GM23338 (cell line): ENCODE results near the gene MUL1. TPM values are rescaled to one million over a fixed set of nuclear protein-coding genes. Genes with fewer than 3 reads are reported as not detected.

Source experiments
- CREB1 ChIP-seq: fragments of 250-450 bp; sonication (Bioruptor Pico); IDR thresholded peaks from 2 replicates; pipeline ENCODE4 v1.5.0; 2020; ENCODE audit warnings: low read depth, mild to moderate bottlenecking, moderate library complexity
- EZH2 ChIP-seq: fragments of 200-600 bp; sonication (generic); IDR thresholded peaks from one replicate; pipeline ENCODE4 v1.8.0; 2017; ENCODE audit warnings: antibody characterized with exemption, mild to moderate bottlenecking, low read depth; ENCODE audit not compliant: unreplicated experiment
- JUNB ChIP-seq: IDR thresholded peaks from one replicate; pipeline ENCODE4 v1.6.1; 2016; ENCODE audit warnings: antibody characterized with exemption; ENCODE audit not compliant: unreplicated experiment
- NANOG ChIP-seq: IDR thresholded peaks from 2 replicates; pipeline ENCODE4 v1.6.1; 2016; ENCODE audit warnings: antibody characterized with exemption, borderline replicate concordance
- STAT1 ChIP-seq: IDR thresholded peaks from one replicate; pipeline ENCODE4 v1.6.1; 2016; ENCODE audit warnings: antibody characterized with exemption; ENCODE audit not compliant: unreplicated experiment
- ZNF114 ChIP-seq: fragments of 250-450 bp; sonication (Bioruptor Pico); IDR thresholded peaks from 2 replicates; pipeline ENCODE4 v1.5.0; 2020; ENCODE audit warnings: mild to moderate bottlenecking, moderate library complexity
- ZNF331 ChIP-seq: fragments of 250-450 bp; sonication (Bioruptor Pico); IDR thresholded peaks from 2 replicates; pipeline ENCODE4 v1.5.0; 2020; ENCODE audit warnings: low read depth, mild to moderate bottlenecking, moderate library complexity
- polyA plus RNA-seq: library from polyadenylated mRNA; unstranded; fragments of >200 nt; fragmentation: Nextera tagmentation; extraction: Ambion mirVana; gene quantifications from 2 replicates; pipeline ENCODE4 v1.2.1, GENCODE V29; 2016
- total RNA-seq: library from RNA; depleted of rRNA; stranded (reverse); fragments of >200 nt; shearing (Covaris generic); gene quantifications from 2 replicates; pipeline ENCODE4 v1.2.3, GENCODE V29; 2014
- TF ChIP-seq, protein P1 (sequence below): fragments of 250-450 bp; sonication (Bioruptor Pico); IDR thresholded peaks from 2 replicates; pipeline ENCODE4 v1.5.0; 2020; ENCODE audit warnings: mild to moderate bottlenecking, moderate library complexity
- TF ChIP-seq, protein P2 (sequence below), 2 experiments: fragments of 200-600 bp in 1 of 2; sonication (generic) in 1 of 2; conservative IDR thresholded peaks; 2 replicates each; pipeline versions ENCODE4 v1.5.1 to v1.6.1; 2016 to 2017; ENCODE audit warnings: antibody characterized with exemption in 2 of 2, low read depth in 2 of 2, mild to moderate bottlenecking in 2 of 2, moderate library complexity in 1 of 2
- TF ChIP-seq, protein P3 (sequence below): IDR thresholded peaks from one replicate; pipeline ENCODE4 v1.6.1; 2018; ENCODE audit warnings: antibody characterized with exemption; ENCODE audit not compliant: unreplicated experiment

MUL1 gene
- total and polyA plus RNA-seq, 2 experiments from 2014 or later: 8.9 to 26.2 TPM

- TF ChIP-seq, protein P1, sequence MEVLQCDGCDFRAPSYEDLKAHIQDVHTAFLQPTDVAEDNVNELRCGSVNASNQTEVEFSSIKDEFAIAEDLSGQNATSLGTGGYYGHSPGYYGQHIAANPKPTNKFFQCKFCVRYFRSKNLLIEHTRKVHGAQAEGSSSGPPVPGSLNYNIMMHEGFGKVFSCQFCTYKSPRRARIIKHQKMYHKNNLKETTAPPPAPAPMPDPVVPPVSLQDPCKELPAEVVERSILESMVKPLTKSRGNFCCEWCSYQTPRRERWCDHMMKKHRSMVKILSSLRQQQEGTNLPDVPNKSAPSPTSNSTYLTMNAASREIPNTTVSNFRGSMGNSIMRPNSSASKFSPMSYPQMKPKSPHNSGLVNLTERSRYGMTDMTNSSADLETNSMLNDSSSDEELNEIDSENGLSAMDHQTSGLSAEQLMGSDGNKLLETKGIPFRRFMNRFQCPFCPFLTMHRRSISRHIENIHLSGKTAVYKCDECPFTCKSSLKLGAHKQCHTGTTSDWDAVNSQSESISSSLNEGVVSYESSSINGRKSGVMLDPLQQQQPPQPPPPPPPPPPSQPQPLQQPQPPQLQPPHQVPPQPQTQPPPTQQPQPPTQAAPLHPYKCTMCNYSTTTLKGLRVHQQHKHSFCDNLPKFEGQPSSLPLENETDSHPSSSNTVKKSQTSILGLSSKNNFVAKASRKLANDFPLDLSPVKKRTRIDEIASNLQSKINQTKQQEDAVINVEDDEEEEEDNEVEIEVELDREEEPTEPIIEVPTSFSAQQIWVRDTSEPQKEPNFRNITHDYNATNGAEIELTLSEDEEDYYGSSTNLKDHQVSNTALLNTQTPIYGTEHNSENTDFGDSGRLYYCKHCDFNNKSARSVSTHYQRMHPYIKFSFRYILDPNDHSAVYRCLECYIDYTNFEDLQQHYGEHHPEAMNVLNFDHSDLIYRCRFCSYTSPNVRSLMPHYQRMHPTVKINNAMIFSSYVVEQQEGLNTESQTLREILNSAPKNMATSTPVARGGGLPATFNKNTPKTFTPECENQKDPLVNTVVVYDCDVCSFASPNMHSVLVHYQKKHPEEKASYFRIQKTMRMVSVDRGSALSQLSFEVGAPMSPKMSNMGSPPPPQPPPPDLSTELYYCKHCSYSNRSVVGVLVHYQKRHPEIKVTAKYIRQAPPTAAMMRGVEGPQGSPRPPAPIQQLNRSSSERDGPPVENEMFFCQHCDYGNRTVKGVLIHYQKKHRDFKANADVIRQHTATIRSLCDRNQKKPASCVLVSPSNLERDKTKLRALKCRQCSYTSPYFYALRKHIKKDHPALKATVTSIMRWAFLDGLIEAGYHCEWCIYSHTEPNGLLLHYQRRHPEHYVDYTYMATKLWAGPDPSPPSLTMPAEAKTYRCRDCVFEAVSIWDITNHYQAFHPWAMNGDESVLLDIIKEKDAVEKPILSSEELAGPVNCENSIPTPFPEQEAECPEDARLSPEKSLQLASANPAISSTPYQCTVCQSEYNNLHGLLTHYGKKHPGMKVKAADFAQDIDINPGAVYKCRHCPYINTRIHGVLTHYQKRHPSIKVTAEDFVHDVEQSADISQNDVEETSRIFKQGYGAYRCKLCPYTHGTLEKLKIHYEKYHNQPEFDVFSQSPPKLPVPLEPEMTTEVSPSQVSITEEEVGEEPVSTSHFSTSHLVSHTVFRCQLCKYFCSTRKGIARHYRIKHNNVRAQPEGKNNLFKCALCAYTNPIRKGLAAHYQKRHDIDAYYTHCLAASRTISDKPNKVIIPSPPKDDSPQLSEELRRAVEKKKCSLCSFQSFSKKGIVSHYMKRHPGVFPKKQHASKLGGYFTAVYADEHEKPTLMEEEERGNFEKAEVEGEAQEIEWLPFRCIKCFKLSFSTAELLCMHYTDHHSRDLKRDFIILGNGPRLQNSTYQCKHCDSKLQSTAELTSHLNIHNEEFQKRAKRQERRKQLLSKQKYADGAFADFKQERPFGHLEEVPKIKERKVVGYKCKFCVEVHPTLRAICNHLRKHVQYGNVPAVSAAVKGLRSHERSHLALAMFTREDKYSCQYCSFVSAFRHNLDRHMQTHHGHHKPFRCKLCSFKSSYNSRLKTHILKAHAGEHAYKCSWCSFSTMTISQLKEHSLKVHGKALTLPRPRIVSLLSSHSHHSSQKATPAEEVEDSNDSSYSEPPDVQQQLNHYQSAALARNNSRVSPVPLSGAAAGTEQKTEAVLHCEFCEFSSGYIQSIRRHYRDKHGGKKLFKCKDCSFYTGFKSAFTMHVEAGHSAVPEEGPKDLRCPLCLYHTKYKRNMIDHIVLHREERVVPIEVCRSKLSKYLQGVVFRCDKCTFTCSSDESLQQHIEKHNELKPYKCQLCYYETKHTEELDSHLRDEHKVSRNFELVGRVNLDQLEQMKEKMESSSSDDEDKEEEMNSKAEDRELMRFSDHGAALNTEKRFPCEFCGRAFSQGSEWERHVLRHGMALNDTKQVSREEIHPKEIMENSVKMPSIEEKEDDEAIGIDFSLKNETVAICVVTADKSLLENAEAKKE: no peak
- no peak for TF ChIP-seq JUNB
- TF ChIP-seq EZH2: no peak
- no peak for TF ChIP-seq ZNF331 (CRISPR knock-in tag)
- TF ChIP-seq ZNF114 (CRISPR knock-in tag): no peak
- no peak for TF ChIP-seq CREB1 (CRISPR knock-in tag)
- TF ChIP-seq, protein P2, sequence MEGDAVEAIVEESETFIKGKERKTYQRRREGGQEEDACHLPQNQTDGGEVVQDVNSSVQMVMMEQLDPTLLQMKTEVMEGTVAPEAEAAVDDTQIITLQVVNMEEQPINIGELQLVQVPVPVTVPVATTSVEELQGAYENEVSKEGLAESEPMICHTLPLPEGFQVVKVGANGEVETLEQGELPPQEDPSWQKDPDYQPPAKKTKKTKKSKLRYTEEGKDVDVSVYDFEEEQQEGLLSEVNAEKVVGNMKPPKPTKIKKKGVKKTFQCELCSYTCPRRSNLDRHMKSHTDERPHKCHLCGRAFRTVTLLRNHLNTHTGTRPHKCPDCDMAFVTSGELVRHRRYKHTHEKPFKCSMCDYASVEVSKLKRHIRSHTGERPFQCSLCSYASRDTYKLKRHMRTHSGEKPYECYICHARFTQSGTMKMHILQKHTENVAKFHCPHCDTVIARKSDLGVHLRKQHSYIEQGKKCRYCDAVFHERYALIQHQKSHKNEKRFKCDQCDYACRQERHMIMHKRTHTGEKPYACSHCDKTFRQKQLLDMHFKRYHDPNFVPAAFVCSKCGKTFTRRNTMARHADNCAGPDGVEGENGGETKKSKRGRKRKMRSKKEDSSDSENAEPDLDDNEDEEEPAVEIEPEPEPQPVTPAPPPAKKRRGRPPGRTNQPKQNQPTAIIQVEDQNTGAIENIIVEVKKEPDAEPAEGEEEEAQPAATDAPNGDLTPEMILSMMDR (conservative IDR thresholded peaks at IDR 0.05; ENCODE audit: low read depth in 2 of 2): no peak
- TF ChIP-seq, protein P3, sequence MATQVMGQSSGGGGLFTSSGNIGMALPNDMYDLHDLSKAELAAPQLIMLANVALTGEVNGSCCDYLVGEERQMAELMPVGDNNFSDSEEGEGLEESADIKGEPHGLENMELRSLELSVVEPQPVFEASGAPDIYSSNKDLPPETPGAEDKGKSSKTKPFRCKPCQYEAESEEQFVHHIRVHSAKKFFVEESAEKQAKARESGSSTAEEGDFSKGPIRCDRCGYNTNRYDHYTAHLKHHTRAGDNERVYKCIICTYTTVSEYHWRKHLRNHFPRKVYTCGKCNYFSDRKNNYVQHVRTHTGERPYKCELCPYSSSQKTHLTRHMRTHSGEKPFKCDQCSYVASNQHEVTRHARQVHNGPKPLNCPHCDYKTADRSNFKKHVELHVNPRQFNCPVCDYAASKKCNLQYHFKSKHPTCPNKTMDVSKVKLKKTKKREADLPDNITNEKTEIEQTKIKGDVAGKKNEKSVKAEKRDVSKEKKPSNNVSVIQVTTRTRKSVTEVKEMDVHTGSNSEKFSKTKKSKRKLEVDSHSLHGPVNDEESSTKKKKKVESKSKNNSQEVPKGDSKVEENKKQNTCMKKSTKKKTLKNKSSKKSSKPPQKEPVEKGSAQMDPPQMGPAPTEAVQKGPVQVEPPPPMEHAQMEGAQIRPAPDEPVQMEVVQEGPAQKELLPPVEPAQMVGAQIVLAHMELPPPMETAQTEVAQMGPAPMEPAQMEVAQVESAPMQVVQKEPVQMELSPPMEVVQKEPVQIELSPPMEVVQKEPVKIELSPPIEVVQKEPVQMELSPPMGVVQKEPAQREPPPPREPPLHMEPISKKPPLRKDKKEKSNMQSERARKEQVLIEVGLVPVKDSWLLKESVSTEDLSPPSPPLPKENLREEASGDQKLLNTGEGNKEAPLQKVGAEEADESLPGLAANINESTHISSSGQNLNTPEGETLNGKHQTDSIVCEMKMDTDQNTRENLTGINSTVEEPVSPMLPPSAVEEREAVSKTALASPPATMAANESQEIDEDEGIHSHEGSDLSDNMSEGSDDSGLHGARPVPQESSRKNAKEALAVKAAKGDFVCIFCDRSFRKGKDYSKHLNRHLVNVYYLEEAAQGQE: no peak
- TF ChIP-seq STAT1: no peak
- no peak for TF ChIP-seq NANOG
Measured at GRCh38 chr1:20472121-20472520, 35.8 kb downstream of the MUL1 start (continued).
